ENCODE data around the gene CCDC184. TPM values are rescaled to one million over a fixed set of nuclear protein-coding genes. Genes with fewer than 3 reads are reported as not detected.
"Not testable (repeated sequence)": the region's sequence is repeated elsewhere in the genome, so short reads cannot be mapped to it uniquely, and the experiment has no call there.

CCDC184 gene
- 0.35 TPM for total RNA-seq
- long read RNA-seq = 0 reads

- no peak for DNase-seq (ENCODE audit: low spot score)
Observed at GRCh38 chr12:48183091-48183875, at the start of gene CCDC184. Gene CCDC184, plus strand, starts transcription at chr12:48183644. Its CDS starts 479 bp downstream, at chr12:48184123.

- DNase-seq (ENCODE audit: low spot score) = no peak
Observed at GRCh38 chr12:48135027-48135426, 48.4 kb upstream of the CCDC184 start.

GRCh38 chr12:48142818-48143674, 40.4 kb upstream of the CCDC184 start:
- no peak for DNase-seq (ENCODE audit: low spot score)

- no peak for DNase-seq (ENCODE audit: low spot score)
Observed at GRCh38 chr12:48143898-48144297, 39.5 kb upstream of the CCDC184 start.

GRCh38 chr12:48145981-48146380, 37.5 kb upstream of the CCDC184 start:
- no peak for DNase-seq (ENCODE audit: low spot score)

- no peak for DNase-seq (ENCODE audit: low spot score)
Observed at GRCh38 chr12:48151103-48151771, 32.2 kb upstream of the CCDC184 start.

- not testable (repeated sequence) for DNase-seq (ENCODE audit: low spot score)
Observed at GRCh38 chr12:48155786-48156185, 27.7 kb upstream of the CCDC184 start.

- no peak for DNase-seq (ENCODE audit: low spot score)
Observed at GRCh38 chr12:48156652-48157017, 26.8 kb upstream of the CCDC184 start.

GRCh38 chr12:48157018-48157888, 26.2 kb upstream of the CCDC184 start, which contains the start of gene ASB8:
Gene ASB8, minus strand, starts transcription at chr12:48157515. Its CDS starts 4,019 bp downstream, at chr12:48153496.
- DNase-seq (ENCODE audit: low spot score) = peak; percentile 99

GRCh38 chr12:48157889-48158370, 25.5 kb upstream of the CCDC184 start:
- DNase-seq (ENCODE audit: low spot score) = no peak

- no peak for DNase-seq (ENCODE audit: low spot score)
Observed at GRCh38 chr12:48160046-48160445, 23.4 kb upstream of the CCDC184 start.

GRCh38 chr12:48160807-48161206, 22.6 kb upstream of the CCDC184 start:
- no peak for DNase-seq (ENCODE audit: low spot score)

GRCh38 chr12:48163150-48163747, 20.2 kb upstream of the CCDC184 start:
- no peak for DNase-seq (ENCODE audit: low spot score)

- no peak for DNase-seq (ENCODE audit: low spot score)
Observed at GRCh38 chr12:48164451-48164850, 19.0 kb upstream of the CCDC184 start.

GRCh38 chr12:48165089-48165981, 18.1 kb upstream of the CCDC184 start:
- no peak for DNase-seq (ENCODE audit: low spot score)

GRCh38 chr12:48169011-48169410, 14.4 kb upstream of the CCDC184 start:
- DNase-seq (ENCODE audit: low spot score) = no peak

- no peak for DNase-seq (ENCODE audit: low spot score)
Observed at GRCh38 chr12:48175613-48176416, 7.6 kb upstream of the CCDC184 start.

- DNase-seq (ENCODE audit: low spot score) = no peak
Observed at GRCh38 chr12:48176417-48176751, 7.1 kb upstream of the CCDC184 start.

Measured in mesenteric fat pad (tissue), 1 donor.